ENCODE data around the gene PLAAT4.

The PLAAT4 gene

GRCh38 chr11:63492441-63492840, 44.2 kb upstream of the PLAAT4 start:
- TF ChIP-seq, protein P1, sequence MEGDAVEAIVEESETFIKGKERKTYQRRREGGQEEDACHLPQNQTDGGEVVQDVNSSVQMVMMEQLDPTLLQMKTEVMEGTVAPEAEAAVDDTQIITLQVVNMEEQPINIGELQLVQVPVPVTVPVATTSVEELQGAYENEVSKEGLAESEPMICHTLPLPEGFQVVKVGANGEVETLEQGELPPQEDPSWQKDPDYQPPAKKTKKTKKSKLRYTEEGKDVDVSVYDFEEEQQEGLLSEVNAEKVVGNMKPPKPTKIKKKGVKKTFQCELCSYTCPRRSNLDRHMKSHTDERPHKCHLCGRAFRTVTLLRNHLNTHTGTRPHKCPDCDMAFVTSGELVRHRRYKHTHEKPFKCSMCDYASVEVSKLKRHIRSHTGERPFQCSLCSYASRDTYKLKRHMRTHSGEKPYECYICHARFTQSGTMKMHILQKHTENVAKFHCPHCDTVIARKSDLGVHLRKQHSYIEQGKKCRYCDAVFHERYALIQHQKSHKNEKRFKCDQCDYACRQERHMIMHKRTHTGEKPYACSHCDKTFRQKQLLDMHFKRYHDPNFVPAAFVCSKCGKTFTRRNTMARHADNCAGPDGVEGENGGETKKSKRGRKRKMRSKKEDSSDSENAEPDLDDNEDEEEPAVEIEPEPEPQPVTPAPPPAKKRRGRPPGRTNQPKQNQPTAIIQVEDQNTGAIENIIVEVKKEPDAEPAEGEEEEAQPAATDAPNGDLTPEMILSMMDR (IDR thresholded peaks at IDR 0.05; ENCODE audit: control insufficient read depth, insufficient read depth, low read depth, low read length, missing control alignments) = no peak
- no peak overlapping the region for H3K4me3 ChIP-seq (ENCODE audit: control insufficient read depth, low read depth, low read length)
- DNase-seq (ENCODE audit: low read depth) = no peak

GRCh38 chr11:63493127-63493526, 43.5 kb upstream of the PLAAT4 start:
- TF ChIP-seq, protein P1 (IDR thresholded peaks at IDR 0.05; ENCODE audit: control insufficient read depth, insufficient read depth, low read depth, low read length, missing control alignments) = no peak
- no peak for DNase-seq (ENCODE audit: low read depth)
- H3K4me3 ChIP-seq (ENCODE audit: control insufficient read depth, low read depth, low read length) = no peak overlapping the region

DNA sequence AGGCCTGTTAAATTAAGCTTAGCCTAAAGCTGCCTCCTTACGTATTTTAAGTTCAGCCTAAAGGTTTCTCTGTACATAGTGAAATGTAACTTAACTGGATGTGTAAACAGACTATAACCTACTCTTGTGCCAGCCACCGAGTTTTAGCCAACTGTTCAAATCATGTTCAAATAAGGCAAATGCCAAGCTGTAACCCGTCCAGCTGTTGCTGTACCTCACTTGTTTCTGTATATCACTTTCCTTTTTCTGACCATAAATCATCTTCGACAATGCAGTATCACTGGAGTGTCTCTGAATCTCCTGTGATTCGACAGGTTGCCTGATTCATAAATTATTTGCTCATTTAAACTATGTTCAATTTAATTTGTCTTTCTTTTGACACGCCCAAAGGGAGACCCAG, 41.6 kb upstream of the PLAAT4 start:
- TF ChIP-seq, protein P1 (IDR thresholded peaks at IDR 0.05; ENCODE audit: control insufficient read depth, insufficient read depth, low read depth, low read length, missing control alignments) = no peak
- DNase-seq (ENCODE audit: low read depth) = no peak
- H3K4me3 ChIP-seq (ENCODE audit: control insufficient read depth, low read depth, low read length) = no peak overlapping the region

DNA sequence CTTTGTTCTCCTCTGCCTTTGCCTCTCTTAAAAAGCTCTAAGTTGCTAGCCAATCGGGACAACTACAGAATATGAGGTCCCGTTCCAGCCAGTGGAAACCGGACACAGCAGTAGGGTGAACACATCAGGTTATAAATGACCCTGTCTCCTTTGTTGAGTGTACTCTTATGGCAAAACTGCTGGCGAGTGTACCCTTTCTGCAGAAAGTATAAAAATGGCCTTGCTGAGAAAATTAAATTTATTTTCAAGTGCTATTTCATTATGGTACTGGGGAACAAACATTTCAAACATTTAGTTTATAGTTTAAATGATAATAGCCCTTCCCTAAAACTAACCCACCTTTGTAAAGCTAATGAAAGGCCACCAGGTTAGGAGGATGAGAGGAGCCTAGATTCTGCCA, 36.7 kb upstream of the PLAAT4 start:
- DNase-seq (ENCODE audit: low read depth) = no peak
- no peak overlapping the region for H3K4me3 ChIP-seq (ENCODE audit: control insufficient read depth, low read depth, low read length)
- TF ChIP-seq, protein P1 (IDR thresholded peaks at IDR 0.05; ENCODE audit: control insufficient read depth, insufficient read depth, low read depth, low read length, missing control alignments) = no peak

- H3K4me3 ChIP-seq (ENCODE audit: control insufficient read depth, low read depth, low read length) = no peak overlapping the region
- TF ChIP-seq, protein P1 (IDR thresholded peaks at IDR 0.05; ENCODE audit: control insufficient read depth, insufficient read depth, low read depth, low read length, missing control alignments) = no peak
- DNase-seq (ENCODE audit: low read depth) = no peak
Observed at GRCh38 chr11:63501236-63501635, 35.4 kb upstream of the PLAAT4 start.

GRCh38 chr11:63502252-63502820, 34.3 kb upstream of the PLAAT4 start:
- H3K4me3 ChIP-seq (ENCODE audit: control insufficient read depth, low read depth, low read length) = no peak overlapping the region

More at GRCh38 chr11:63502252-63502820, 34.3 kb upstream of the PLAAT4 start:
- TF ChIP-seq, protein P1 (IDR thresholded peaks at IDR 0.05; ENCODE audit: control insufficient read depth, insufficient read depth, low read depth, low read length, missing control alignments) = no peak
- DNase-seq (ENCODE audit: low read depth) = no peak

Data from AG09309 (cell line).